Suppressor macrophage treated with lipopolysaccharide for 1 hour (primary cell): ENCODE measurements around the gene MAEA.

Experiments used
- DNase-seq, 3 donors: peaks; one replicate each; pipeline ENCODE4 v3.0.0-alpha.2; 2020 to 2022

MAEA gene

DNA sequence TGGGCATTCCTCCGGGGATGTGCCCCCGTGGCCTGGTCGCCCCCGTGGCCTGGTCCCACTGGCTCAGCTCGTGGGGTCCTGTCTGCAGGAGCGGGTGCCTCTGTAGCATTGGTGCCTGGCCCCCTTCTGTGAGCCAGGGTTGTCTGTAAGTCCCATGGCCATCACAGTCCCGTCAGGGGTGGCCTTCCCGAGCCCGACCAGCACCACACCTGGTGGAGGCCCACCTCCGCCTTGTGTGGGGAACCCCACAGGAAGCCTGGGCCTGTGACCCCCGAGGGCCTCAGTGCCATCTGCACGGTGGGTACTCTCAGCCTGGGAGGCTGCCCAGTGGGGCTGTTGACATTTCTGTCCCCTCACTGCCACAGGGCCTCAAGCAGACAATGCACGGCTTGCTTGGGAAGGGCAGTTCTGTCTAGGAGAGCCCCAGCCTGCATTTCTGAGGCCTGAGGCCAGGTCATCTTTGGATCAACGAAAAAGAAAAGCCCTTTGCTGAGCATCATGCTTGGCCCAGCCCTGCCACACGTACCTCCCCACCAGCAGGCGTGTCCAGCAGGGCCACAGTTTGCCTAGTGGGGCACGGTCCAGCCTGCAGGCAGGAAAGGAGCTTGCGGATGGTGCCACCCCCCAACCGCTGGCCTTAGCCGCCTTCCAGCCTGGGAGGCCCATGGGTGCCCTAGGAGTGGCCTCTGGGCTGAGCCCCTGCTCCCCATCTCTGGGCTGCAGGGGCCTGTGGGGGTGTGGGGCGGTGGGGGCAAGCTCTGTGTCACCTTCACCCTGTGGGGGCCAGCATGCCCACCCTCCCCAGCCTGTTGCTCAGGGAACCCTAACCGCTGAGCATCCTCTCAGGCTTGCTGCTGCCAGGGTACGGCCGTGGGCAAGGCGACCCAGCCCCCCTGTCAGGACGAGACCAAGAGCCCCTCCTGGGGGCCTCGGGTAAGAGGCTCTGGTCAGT, 93.4 kb downstream of the MAEA start:
- DNase-seq: no peak

DNA sequence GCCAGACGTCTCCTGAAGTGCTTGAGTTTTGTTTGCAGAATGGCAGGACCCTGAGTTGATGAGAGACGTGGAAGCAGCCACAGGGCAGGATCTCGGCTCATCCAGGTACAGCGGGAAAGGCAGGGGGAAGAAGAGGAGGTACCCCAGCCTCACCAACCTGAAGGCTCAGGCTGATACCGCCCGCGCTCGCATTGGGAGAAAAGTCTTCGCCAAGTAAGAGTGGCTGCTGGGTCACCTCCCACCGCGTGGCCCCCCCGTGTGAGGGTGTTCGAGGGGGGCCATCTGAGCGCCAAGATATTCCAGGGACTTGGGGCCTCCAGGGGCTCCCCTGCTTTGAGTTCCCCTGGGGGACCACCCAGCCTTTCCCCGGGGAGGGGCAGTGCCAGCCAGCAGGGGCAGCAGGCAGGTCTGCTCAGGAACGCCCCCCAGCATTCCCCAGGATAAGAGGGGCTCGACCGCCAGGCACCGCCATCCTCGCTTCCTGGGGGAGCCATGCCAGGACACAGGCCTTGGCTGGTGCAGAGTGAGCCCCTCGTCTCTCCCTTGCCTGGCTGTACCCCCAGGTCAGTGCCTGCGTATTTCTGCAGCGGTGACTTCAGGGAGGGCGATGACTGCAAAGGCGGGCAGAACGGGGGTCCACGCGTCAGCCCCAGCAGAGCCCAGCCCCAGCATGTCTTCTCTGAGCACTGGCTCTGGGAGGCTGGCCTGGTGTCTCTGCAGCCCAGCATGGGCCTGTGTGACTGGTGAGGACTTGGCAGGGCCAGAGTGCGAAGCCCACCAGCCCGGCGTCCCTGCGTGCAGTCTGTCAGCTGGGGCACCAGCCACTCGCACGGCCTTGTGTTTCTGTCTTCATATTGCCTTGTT, 94.3 kb downstream of the MAEA start:
- no peak for DNase-seq

DNA sequence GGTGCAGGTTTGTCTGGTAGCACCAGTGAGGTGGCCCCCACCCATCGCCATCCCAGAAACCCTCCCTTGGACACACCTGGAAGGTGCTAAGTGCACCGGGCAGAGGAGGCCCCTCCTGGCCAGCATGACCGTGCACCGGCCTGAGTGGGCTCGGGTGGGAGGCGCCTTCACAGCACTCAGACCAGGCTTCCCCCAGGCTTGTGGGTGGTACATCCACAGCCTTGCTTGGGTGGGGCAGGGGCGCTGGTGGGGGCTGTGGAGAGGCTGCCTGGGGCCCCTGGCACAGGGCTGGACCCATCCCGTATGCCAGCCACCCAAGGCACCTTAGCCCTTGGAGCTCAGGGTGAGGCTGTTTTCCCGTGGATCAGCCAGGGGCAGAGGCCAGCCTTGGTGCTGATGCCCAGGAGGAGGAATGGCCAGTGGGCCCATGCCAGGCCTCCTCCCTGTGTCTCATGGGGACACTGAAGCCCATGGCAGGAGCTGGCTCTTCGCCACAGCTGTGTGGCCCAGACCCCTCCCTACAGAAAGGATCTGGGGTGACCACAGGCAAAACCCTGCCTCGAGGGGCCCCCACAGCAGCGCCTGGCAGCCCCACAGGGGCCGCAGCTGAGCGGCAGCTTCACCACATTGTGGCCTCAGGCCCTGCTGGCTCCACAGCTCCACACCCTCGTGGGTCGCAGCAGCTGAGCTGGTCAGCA, 95.1 kb downstream of the MAEA start:
- DNase-seq: no peak

DNA sequence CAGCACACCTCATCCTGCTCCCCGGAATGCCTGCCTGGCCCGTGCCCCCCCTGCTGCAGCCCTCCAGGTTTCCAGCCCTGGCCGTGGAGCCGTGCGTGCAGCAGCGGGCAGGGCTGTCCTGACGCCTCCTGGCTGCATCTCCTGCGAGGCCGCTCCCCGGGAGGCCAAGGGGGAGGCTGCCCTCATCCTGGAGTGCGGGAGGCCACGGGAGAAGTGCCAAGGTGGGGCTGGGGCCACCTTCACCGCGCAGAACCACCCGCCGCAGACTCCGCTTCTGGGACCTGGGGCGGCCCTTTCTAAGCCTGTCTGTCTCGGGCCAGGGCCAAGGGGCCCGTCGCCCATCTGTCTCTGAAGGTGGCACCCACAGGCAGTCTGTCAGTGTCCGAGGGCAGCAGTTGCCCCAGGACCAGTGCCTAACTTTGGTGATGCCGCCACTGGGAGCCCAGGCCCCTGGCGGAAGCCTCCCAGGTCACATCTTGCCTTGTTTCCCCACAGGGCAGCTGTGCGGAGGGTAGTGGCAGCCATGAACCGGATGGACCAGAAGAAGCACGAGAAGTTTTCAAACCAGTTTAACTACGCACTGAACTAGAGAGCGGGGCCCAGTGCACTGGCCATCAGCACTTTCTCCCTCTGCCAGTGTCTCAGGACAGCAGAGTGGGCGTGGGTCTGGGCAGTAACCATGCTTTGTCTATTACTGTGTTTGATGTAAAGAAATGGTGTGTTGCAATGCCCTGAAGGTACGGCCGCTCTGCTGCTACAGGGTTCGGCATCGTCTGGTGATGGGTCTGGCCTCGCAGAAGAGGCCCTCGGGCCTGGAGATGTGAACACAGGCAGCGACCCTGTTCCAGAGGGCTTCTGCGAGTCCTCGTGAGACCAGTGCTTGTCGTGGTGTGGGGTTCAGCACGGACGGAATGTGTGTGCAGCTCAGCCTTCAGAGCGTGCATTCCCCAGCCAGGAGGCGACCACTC, 96.0 kb downstream of the MAEA start:
- no peak for DNase-seq
